ENCODE results near the gene S100A2.

DNA sequence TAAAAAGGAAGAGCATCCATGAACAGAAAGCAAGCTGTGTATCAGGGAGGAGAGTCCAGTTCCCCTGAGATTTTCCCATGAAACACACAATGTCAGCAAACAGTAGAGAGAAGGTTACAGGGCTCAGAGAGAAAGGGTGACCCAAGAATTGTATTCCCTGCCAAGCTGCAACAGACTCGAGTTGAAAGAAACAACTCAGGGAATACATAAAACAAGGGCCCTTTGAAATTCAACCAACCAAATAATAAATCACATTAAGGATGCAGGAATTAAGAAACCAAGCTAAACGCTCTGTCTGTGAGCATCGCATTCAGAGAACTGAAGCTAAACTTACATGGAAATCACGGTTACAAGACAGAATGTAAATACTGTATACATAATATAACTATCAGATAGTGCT, 27.1 kb upstream of the S100A2 start:
- no peak for TF ChIP-seq CTCF (IDR thresholded peaks at IDR 0.05)
- TF ChIP-seq POLR2A (IDR thresholded peaks at IDR 0.05): no peak

All from right lobe of liver (tissue), 4 donors.